HG02623 (cell line): Measurements from ENCODE around the gene GPR161.

Experiments used
- ATAC-seq: cut with Tn5 transposase; IDR thresholded peaks from one replicate; pipeline ENCODE4 v1.9.1; 2021; ENCODE audit warnings: moderate library complexity; ENCODE audit not compliant: unreplicated experiment

The GPR161 gene

GRCh38 chr1:168110896-168111545 lies 25.7 kb downstream of the GPR161 start:
- no peak for ATAC-seq

- no peak for ATAC-seq
Observed at GRCh38 chr1:168106274-168106673, 30.5 kb downstream of the GPR161 start.

- ATAC-seq = no peak
Observed at GRCh38 chr1:168105846-168106245, 30.9 kb downstream of the GPR161 start.

GRCh38 chr1:168104535-168104934 lies 32.2 kb downstream of the GPR161 start:
- ATAC-seq = no peak

- ATAC-seq = no peak
Observed at GRCh38 chr1:168102487-168102886, 34.2 kb downstream of the GPR161 start.

- no peak for ATAC-seq
Observed at GRCh38 chr1:168101336-168101735, 35.4 kb downstream of the GPR161 start.

- ATAC-seq = no peak
Observed at GRCh38 chr1:168100315-168101002, 36.3 kb downstream of the GPR161 start.

GRCh38 chr1:168099337-168099801 lies 37.4 kb downstream of the GPR161 start:
- ATAC-seq = no peak

- ATAC-seq = no peak
Observed at GRCh38 chr1:168098534-168099320, 38.0 kb downstream of the GPR161 start.

GRCh38 chr1:168097921-168098528 lies 38.7 kb downstream of the GPR161 start:
- no peak for ATAC-seq

- no peak for ATAC-seq
Observed at GRCh38 chr1:168096296-168097165, 40.2 kb downstream of the GPR161 start.

GRCh38 chr1:168095476-168095875 lies 41.3 kb downstream of the GPR161 start:
- ATAC-seq = no peak

GRCh38 chr1:168093616-168094015 lies 43.1 kb downstream of the GPR161 start:
- ATAC-seq = no peak

- ATAC-seq = no peak
Observed at GRCh38 chr1:168092566-168093355, 44.0 kb downstream of the GPR161 start.

GRCh38 chr1:168091720-168092550 lies 44.8 kb downstream of the GPR161 start:
- no peak for ATAC-seq

- no peak for ATAC-seq
Observed at GRCh38 chr1:168091063-168091462, 45.7 kb downstream of the GPR161 start.

GRCh38 chr1:168090395-168090794 lies 46.3 kb downstream of the GPR161 start:
- ATAC-seq = no peak

- no peak for ATAC-seq
Observed at GRCh38 chr1:168089979-168090337, 46.8 kb downstream of the GPR161 start.
